ENCODE measurements around the gene LAMC2. TPM values are rescaled to one million over a fixed set of nuclear protein-coding genes. Genes with fewer than 3 reads are reported as not detected.

Gene LAMC2
- total RNA-seq, 1 donor from 2014 or later = 2.1 TPM

GRCh38 chr1:183212870-183213269 is 26.8 kb downstream of the LAMC2 start:
- intact Hi-C loops (cut with micrococcal nuclease) = no loop called here

- intact Hi-C loops (cut with micrococcal nuclease) = no loop called here
Observed at GRCh38 chr1:183214021-183214970, 28.2 kb downstream of the LAMC2 start.

GRCh38 chr1:183215076-183215720 is 29.1 kb downstream of the LAMC2 start:
- intact Hi-C loops (cut with micrococcal nuclease) = no loop called here

GRCh38 chr1:183215936-183216335 is 29.9 kb downstream of the LAMC2 start:
- intact Hi-C loops (cut with micrococcal nuclease) = no loop called here

- intact Hi-C loops (cut with micrococcal nuclease) = no loop called here
Observed at GRCh38 chr1:183218027-183218618, 32.1 kb downstream of the LAMC2 start.

GRCh38 chr1:183218971-183219615 is 33.0 kb downstream of the LAMC2 start:
- intact Hi-C loops (cut with micrococcal nuclease) = no loop called here

- intact Hi-C loops (cut with micrococcal nuclease) = no loop called here
Observed at GRCh38 chr1:183219616-183220009, 33.5 kb downstream of the LAMC2 start.

- intact Hi-C loops (cut with micrococcal nuclease) = no loop called here
Observed at GRCh38 chr1:183222909-183223308, 36.8 kb downstream of the LAMC2 start.

- intact Hi-C loops (cut with micrococcal nuclease) = no loop called here
Observed at GRCh38 chr1:183223467-183223866, 37.4 kb downstream of the LAMC2 start.

GRCh38 chr1:183226361-183226760 is 40.3 kb downstream of the LAMC2 start:
- intact Hi-C loops (cut with micrococcal nuclease) = loop anchor here (5.0 kb wide), 1 partner anchor 204 kb away; the partner anchor contains the start of gene LAMC1

- intact Hi-C loops (cut with micrococcal nuclease) = loop anchor here (5.0 kb wide), 1 partner anchor 205 kb away; the partner anchor contains the start of gene LAMC1
Observed at GRCh38 chr1:183226963-183227362, 40.9 kb downstream of the LAMC2 start.

GRCh38 chr1:183227422-183228346 is 41.6 kb downstream of the LAMC2 start:
- intact Hi-C loops (cut with micrococcal nuclease) = loop anchor here (1.0 to 5.0 kb wide), 4 partner anchors 33 to 265 kb away; partner anchors contain the start of gene LAMC1

GRCh38 chr1:183228347-183229220 is 42.5 kb downstream of the LAMC2 start:
- intact Hi-C loops (cut with micrococcal nuclease) = loop anchor here (1.0 to 5.0 kb wide), 4 partner anchors 34 to 266 kb away; partner anchors contain the start of gene LAMC1

GRCh38 chr1:183230413-183230812 is 44.3 kb downstream of the LAMC2 start:
- intact Hi-C loops (cut with micrococcal nuclease) = no loop called here

GRCh38 chr1:183231545-183231944 is 45.5 kb downstream of the LAMC2 start:
- intact Hi-C loops (cut with micrococcal nuclease) = no loop called here

GRCh38 chr1:183233113-183233512 is 47.0 kb downstream of the LAMC2 start:
- intact Hi-C loops (cut with micrococcal nuclease) = no loop called here

- intact Hi-C loops (cut with micrococcal nuclease) = no loop called here
Observed at GRCh38 chr1:183234660-183235476, 48.8 kb downstream of the LAMC2 start.

GRCh38 chr1:183235503-183235902 is 49.4 kb downstream of the LAMC2 start:
- intact Hi-C loops (cut with micrococcal nuclease) = no loop called here
